Astrocyte of the spinal cord (primary cell): Measurements from ENCODE around the gene UGT2A3.

Source experiments
- DNase-seq: peaks from one replicate; pipeline ENCODE4 v3.0.0; 2011; ENCODE audit warnings: low read depth, low spot score
- H3K4me3 ChIP-seq: 2 replicates; pipeline ENCODE4 v1.5.1; 2011; ENCODE audit warnings: low read depth, mild to moderate bottlenecking, low read length, moderate library complexity
- in situ Hi-C: cut with HindIII; loops from 2 replicates; pipeline ENCODE4 v1.10.0; 2017; ENCODE audit warnings: low sequenced_read_pairs
- TF ChIP-seq, protein P1 (sequence below): IDR thresholded peaks from 2 replicates; pipeline ENCODE4 v1.5.1; 2012; ENCODE audit warnings: low read depth, mild to moderate bottlenecking, low read length, inconsistent platforms

The UGT2A3 gene

DNA sequence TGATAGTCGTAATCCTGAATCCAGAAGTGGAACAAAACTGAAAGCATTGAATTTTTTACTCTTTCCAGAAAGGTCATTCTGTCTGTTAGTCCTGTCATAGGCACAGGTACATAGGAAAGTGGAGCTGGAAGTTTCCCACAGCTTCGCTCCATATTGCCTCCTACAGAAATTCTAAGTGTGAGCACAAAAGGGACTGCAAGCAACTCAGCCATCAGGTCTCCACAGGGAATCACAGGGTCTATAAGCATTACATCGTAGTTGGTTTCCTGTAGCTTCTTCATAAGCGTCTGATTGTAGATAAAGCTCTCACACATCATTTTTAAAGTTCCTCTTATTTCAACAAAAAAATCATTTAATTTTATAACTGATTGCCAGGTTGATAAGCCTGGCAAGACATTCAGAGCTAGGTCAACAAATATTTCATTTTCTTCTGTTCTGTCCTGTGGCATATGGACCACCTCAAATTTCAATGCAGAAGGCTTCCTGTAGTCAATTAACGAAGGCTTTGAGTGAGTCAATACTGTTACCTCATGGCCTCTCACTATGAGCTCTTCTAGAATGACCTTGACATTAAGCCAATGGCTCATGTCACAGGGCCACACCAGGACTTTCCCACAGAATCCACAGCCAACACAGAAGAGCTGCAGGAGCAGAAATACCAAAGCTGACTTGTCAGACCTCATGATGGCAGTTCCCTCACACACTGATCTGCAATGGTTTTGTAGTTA, at the start of gene UGT2A3:
TSS of gene UGT2A3 (minus strand) at position 727 of the 728 bp plus-strand sequence. CDS start at position 683, 44 bp downstream.
- H3K4me3 ChIP-seq = no peak within 1 kb of the TSS
- TF ChIP-seq, protein P1, sequence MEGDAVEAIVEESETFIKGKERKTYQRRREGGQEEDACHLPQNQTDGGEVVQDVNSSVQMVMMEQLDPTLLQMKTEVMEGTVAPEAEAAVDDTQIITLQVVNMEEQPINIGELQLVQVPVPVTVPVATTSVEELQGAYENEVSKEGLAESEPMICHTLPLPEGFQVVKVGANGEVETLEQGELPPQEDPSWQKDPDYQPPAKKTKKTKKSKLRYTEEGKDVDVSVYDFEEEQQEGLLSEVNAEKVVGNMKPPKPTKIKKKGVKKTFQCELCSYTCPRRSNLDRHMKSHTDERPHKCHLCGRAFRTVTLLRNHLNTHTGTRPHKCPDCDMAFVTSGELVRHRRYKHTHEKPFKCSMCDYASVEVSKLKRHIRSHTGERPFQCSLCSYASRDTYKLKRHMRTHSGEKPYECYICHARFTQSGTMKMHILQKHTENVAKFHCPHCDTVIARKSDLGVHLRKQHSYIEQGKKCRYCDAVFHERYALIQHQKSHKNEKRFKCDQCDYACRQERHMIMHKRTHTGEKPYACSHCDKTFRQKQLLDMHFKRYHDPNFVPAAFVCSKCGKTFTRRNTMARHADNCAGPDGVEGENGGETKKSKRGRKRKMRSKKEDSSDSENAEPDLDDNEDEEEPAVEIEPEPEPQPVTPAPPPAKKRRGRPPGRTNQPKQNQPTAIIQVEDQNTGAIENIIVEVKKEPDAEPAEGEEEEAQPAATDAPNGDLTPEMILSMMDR = no peak
- in situ Hi-C loops = no loop called here
- no peak for DNase-seq

DNA sequence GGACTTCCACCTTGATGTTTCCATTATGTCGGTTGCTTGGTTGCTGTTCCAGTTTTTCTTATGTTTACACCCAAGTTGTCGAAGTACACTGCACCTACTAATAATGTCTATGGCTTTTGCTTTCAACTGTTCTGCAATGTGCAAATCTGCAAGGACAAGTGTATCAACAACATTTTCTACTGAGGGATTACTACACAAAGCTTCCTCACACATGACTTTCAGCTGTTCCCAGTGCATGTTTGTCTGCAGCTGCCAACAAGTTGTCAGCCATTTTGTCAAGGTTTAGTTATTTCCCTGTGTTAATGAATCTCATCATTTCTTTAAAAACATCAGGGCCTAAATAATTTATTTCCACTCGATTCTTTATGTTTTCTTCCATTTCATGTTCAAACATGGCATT, 45.4 kb upstream of the UGT2A3 start:
- in situ Hi-C loops = no loop called here
- H3K4me3 ChIP-seq = no peak overlapping the region
- DNase-seq = no peak
- TF ChIP-seq, protein P1 = no peak

DNA sequence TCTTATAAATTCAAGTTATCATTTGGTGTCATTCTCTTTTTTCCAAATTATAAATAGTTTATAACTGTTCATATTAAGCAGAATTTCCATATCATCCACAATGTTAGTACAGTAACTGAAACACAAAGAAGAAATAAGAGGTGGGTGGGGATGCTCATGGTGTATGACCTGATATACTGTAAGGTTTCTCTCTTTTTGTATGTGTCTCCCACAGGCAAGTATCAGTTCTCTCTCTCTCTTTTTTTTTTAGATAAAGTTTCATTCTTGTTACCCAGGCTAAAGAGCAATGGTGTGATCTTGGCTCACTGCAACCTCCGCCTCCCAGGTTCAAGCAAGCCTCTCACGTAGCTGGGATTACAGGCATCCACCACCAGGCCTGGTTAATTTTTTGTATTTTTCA, 43.7 kb upstream of the UGT2A3 start:
- TF ChIP-seq, protein P1 = no peak
- DNase-seq = no peak
- no peak overlapping the region for H3K4me3 ChIP-seq
- in situ Hi-C loops = no loop called here

DNA sequence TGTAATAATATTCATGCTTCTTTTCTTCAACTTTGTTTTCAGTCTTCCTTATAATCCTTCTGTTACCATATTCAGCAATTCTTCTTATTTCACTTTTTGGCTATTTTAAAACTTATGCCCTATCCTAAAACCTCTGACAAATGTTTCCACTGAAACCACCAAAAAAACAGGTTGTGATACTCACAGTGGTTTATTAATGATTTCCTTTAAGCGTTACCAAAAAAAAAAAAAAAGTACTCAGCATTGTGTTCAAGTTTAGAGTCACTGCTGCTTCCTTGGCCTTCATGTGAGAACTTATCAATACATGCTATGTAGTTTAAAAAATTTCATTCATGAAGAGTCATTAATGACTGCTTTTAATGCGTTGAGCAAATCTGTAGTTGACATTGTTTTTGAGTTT, 35.4 kb upstream of the UGT2A3 start:
- no peak for DNase-seq
- TF ChIP-seq, protein P1 = no peak
- in situ Hi-C loops = no loop called here
- H3K4me3 ChIP-seq = no peak overlapping the region

DNA sequence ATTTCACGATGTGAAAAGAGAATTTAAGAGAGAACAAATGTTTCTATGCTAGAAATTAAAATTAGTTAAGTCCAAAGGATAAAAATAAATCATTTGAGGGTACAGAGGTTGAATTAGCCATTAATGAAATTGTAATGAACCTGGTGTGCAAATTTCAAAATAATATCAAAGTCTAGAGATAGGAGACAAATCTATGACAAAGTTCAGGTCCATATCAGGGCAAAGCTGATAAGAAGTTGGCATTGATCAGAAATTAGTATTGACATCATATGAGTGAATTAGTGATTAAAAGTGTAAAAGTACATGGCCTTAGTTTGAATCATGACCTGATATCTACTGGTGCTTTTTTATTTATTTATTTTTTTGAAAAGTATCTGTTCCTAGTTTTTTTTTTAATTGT, 33.8 kb upstream of the UGT2A3 start:
- in situ Hi-C loops = no loop called here
- no peak overlapping the region for H3K4me3 ChIP-seq
- TF ChIP-seq, protein P1 = no peak
- no peak for DNase-seq

DNA sequence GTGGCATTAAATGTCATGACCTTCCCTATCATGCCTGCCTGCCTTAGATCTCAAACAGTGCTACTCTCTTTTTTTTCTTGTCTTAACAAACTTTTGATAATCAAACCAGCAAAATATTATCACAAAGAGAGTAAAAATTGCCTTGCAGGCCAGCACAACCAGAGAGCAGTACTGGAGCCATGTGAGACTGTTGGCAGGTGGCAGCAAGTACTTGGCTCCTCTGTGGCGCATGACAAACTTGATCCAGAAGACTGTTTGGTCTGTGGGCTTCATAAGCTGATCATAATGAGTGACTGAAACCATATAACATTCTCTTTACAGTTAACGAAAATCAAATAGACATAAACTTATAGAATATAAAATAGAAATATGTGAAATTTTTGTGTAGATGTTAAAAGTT, 33.3 kb upstream of the UGT2A3 start:
- DNase-seq = no peak
- in situ Hi-C loops = no loop called here
- TF ChIP-seq, protein P1 = no peak
- H3K4me3 ChIP-seq = no peak overlapping the region

DNA sequence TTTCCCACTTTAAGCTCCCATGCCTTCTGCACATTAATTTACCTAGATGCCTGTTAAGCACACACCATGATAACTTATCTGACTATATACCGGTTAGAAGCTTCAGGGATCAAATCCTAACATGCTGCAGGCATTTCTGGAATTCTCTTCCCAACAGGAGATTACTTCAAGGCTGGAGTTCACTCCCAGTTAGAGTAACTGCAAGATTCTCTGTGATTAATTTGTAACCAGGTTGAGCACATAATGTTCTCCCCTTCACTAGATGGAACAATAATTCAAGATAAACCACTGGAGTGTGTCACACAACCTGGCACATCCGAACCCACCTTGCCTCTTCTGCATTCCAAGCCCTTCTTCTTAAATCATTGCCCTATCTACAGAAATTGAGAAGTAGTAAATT, 11.8 kb upstream of the UGT2A3 start:
- H3K4me3 ChIP-seq = no peak overlapping the region
- in situ Hi-C loops = no loop called here
- TF ChIP-seq, protein P1 = no peak
- DNase-seq = no peak
